ENCODE measurements around the gene ADAMTS16. TPM values are rescaled to one million over a fixed set of nuclear protein-coding genes. Genes with fewer than 3 reads are reported as not detected.

Gene ADAMTS16
- total and polyA plus RNA-seq, 9 of the 15 experiments (the other 6 are each of a cell fraction or from before 2014, with no cell fraction given) = not detected

GRCh38 chr5:5257353-5257752 lies 117.2 kb downstream of the ADAMTS16 start:
- Histone ChIP-seq H3K27ac (ENCODE audit: extremely low read depth, low read depth, low read length) (no peak overlapping the region), H3K9me3 (replicated peaks; ENCODE audit: control insufficient read depth, insufficient read depth, low read depth, low read length) (no peaks in the 10 kb centered on the region), H3K79me2 (ENCODE audit: control insufficient read depth, insufficient read depth, low read length) (no peaks in the 10 kb centered on the region), H3K4me1 (replicated peaks in 1 of 2; ENCODE audit: control insufficient read depth in 2 of 2, insufficient read depth in 2 of 2, low read length in 2 of 2) (no peaks in the 10 kb centered on the region), H3K9me1 (ENCODE audit: control insufficient read depth, insufficient read depth, low read length) (no peaks in the 10 kb centered on the region), H3K9ac (ENCODE audit: insufficient read depth in 1 of 2, low read depth in 2 of 2, low read length in 2 of 2) (no peak overlapping the region), H2AFZ (ENCODE audit: low read depth, low read length) (no peak overlapping the region), H3K27me3 (ENCODE audit: control insufficient read depth in 2 of 2, insufficient read depth in 2 of 2, low read length in 2 of 2) (peaks cover 0 to 11% of the 10 kb centered on the region in 2 experiments; a peak in 1 of 5 replicates), H4K20me1 (replicated peaks; ENCODE audit: control insufficient read depth, insufficient read depth, low read length) (no peaks in the 10 kb centered on the region), H3K36me3 (ENCODE audit: control insufficient read depth, insufficient read depth, low read length) (no peaks in the 10 kb centered on the region), H3K4me3 (no peak overlapping the region), H3K4me2 (ENCODE audit: insufficient read depth, low read length) (no peak overlapping the region)
- WGBS (ENCODE audit: insufficient coverage, low coverage, missing lambda C conversion rate) = 3% methylated on average over 5 of the region's 5 CpGs
- intact Hi-C loops (cut with micrococcal nuclease) = no loop called here
- DNase-seq (ENCODE audit: extremely low read depth in 1 of 4, low spot score in 3 of 4) (no peak), FAIRE-seq (no peak), ATAC-seq (no peak)
- in situ Hi-C loops (cut with MboI) = no loop called here
- ChIA-PET CTCF (ENCODE audit: low intra/inter-chr PET ratio) (no interaction called here), POLR2A (no interaction called here)
- BruUV-seq (replicated peaks) = no TSS peak
- TF ChIP-seq MAX (CRISPR knock-in tag; IDR thresholded peaks at IDR 0.05) (no peak), EP400 (IDR thresholded peaks at IDR 0.05) (no peak), GTF2A2 (tag; IDR thresholded peaks at IDR 0.05) (no peak), STAT6 (CRISPR knock-in tag; IDR thresholded peaks at IDR 0.05) (no peak), HNRNPK (IDR thresholded peaks at IDR 0.05; ENCODE audit: low read depth, low read length, poor library complexity, severe bottlenecking) (no peak), MBD2 (IDR thresholded peaks at IDR 0.05; ENCODE audit: borderline replicate concordance, low read depth) (no peak), ZZZ3 (IDR thresholded peaks at IDR 0.05) (no peak), RBM17 (IDR thresholded peaks at IDR 0.05; ENCODE audit: borderline replicate concordance, low read depth, low read length) (no peak), MIER1 (IDR thresholded peaks at IDR 0.05; ENCODE audit: low read depth) (no peak), ZSCAN32 (CRISPR knock-in tag; IDR thresholded peaks at IDR 0.05) (no peak), AFF1 (IDR thresholded peaks at IDR 0.05; ENCODE audit: low read depth in 1 of 2, partially characterized antibody in 2 of 2) (no peak), TAF9B (IDR thresholded peaks at IDR 0.05; ENCODE audit: partially characterized antibody) (no peak), POLR2G (IDR thresholded peaks at IDR 0.05; ENCODE audit: low read depth, low read length) (no peak), HES1 (IDR thresholded peaks at IDR 0.05; ENCODE audit: low read depth) (no peak)
